ENCODE results near the gene MACC1.

Gene MACC1

GRCh38 chr7:20217193-20217948, at the start of gene MACC1:
TSS of gene MACC1 (minus strand) at chr7:20217384. CDS start at chr7:20161862, 55,522 bp downstream.
- DNase-seq (ENCODE audit: low read depth): no peak

GRCh38 chr7:20264623-20265022, 47.4 kb upstream of the MACC1 start:
- no peak for DNase-seq (ENCODE audit: low read depth)

- DNase-seq (ENCODE audit: low read depth): no peak
Observed at GRCh38 chr7:20260223-20260622, 43.0 kb upstream of the MACC1 start.

- no peak for DNase-seq (ENCODE audit: low read depth)
Observed at GRCh38 chr7:20257212-20257611, 40.0 kb upstream of the MACC1 start.

- DNase-seq (ENCODE audit: low read depth): no peak
Observed at GRCh38 chr7:20249920-20250319, 32.7 kb upstream of the MACC1 start.

GRCh38 chr7:20249376-20249775, 32.2 kb upstream of the MACC1 start:
- no peak for DNase-seq (ENCODE audit: low read depth)

GRCh38 chr7:20246236-20246635, 29.1 kb upstream of the MACC1 start:
- no peak for DNase-seq (ENCODE audit: low read depth)

GRCh38 chr7:20244334-20245120, 27.3 kb upstream of the MACC1 start:
- DNase-seq (ENCODE audit: low read depth): no peak

GRCh38 chr7:20241911-20242261, 24.7 kb upstream of the MACC1 start:
- no peak for DNase-seq (ENCODE audit: low read depth)

- DNase-seq (ENCODE audit: low read depth): peak; percentile 82
Observed at GRCh38 chr7:20241194-20241910, 24.2 kb upstream of the MACC1 start.

GRCh38 chr7:20240080-20240926, 23.1 kb upstream of the MACC1 start:
- no peak for DNase-seq (ENCODE audit: low read depth)

- DNase-seq (ENCODE audit: low read depth): no peak
Observed at GRCh38 chr7:20238754-20239324, 21.7 kb upstream of the MACC1 start.

- no peak for DNase-seq (ENCODE audit: low read depth)
Observed at GRCh38 chr7:20238194-20238753, 21.1 kb upstream of the MACC1 start.

- DNase-seq (ENCODE audit: low read depth): no peak
Observed at GRCh38 chr7:20237464-20238193, 20.4 kb upstream of the MACC1 start.

GRCh38 chr7:20236790-20237189, 19.6 kb upstream of the MACC1 start:
- no peak for DNase-seq (ENCODE audit: low read depth)

- DNase-seq (ENCODE audit: low read depth): no peak
Observed at GRCh38 chr7:20236043-20236442, 18.9 kb upstream of the MACC1 start.

GRCh38 chr7:20235288-20235687, 18.1 kb upstream of the MACC1 start:
- no peak for DNase-seq (ENCODE audit: low read depth)

- no peak for DNase-seq (ENCODE audit: low read depth)
Observed at GRCh38 chr7:20233362-20233761, 16.2 kb upstream of the MACC1 start.

GRCh38 chr7:20232848-20233247, 15.7 kb upstream of the MACC1 start:
- no peak for DNase-seq (ENCODE audit: low read depth)

Measured in HS-27A (cell line).